CD4-positive, alpha-beta memory T cell (primary cell): ENCODE measurements around the gene NAALADL2. TPM values are rescaled to one million over a fixed set of nuclear protein-coding genes. Genes with fewer than 3 reads are reported as not detected.
"Not testable (repeated sequence)": the region's sequence is repeated elsewhere in the genome, so short reads cannot be mapped to it uniquely, and the experiment has no call there.

ENCODE experiments used
- CTCF ChIA-PET: fragments of 350-600 bp; sonication (Branson Sonifier 250); formaldehyde crosslinking; loops from one replicate; lab custom pipeline; 2021; ENCODE audit warnings: inconsistent platforms; ENCODE audit not compliant: partially characterized antibody; lab: Charles Lee
- POLR2A ChIA-PET: fragments of 350-600 bp; sonication (Branson Sonifier 250); formaldehyde crosslinking; loops from one replicate; lab custom pipeline; 2021; ENCODE audit not compliant: partially characterized antibody; lab: Charles Lee
- DNase-seq, 5 donors: peaks; one replicate each; pipeline versions ENCODE4 v3.0.0 to v3.0.0-alpha.2; 2020 to 2022; ENCODE audit warnings: mixed read lengths in 1 of 5
- H3K27ac ChIP-seq: one replicate; pipeline ENCODE4 v1.7.0; 2013; ENCODE audit warnings: low read depth, low read length
- H3K27me3 ChIP-seq: 2 replicates; pipeline ENCODE4 v1.7.0; 2013; ENCODE audit warnings: mild to moderate bottlenecking, low read length, moderate library complexity; ENCODE audit not compliant: insufficient read depth
- H3K36me3 ChIP-seq: 2 replicates; pipeline ENCODE4 v1.7.0; 2013; ENCODE audit warnings: mild to moderate bottlenecking, low read length, moderate library complexity; ENCODE audit not compliant: insufficient read depth
- H3K4me1 ChIP-seq: 2 replicates; pipeline ENCODE4 v1.7.0; 2013; ENCODE audit warnings: mild to moderate bottlenecking, low read length, moderate library complexity; ENCODE audit not compliant: insufficient read depth
- H3K4me3 ChIP-seq, 2 donors: one replicate each; pipeline ENCODE4 v1.7.0; 2013; ENCODE audit warnings: low read length in 2 of 2, mild to moderate bottlenecking in 1 of 2
- H3K9me3 ChIP-seq, 2 donors: one replicate each; pipeline ENCODE4 v1.7.0; 2013; ENCODE audit warnings: low read length in 2 of 2, control low read depth in 1 of 2; ENCODE audit not compliant: control insufficient read depth in 1 of 2
- H3K27ac Mint-ChIP-seq, 7 donors: one replicate each; pipeline ENCODE4 v1.8.0; 2020 to 2021; ENCODE audit warnings: mixed read lengths in 7 of 7, mild to moderate bottlenecking in 6 of 7, inconsistent platforms in 3 of 7, moderate library complexity in 3 of 7
- H3K27me3 Mint-ChIP-seq, 2 donors: one replicate each; pipeline ENCODE4 v1.8.0; 2020 to 2021; ENCODE audit warnings: mixed read lengths in 2 of 2
- H3K36me3 Mint-ChIP-seq, 2 donors: one replicate each; pipeline ENCODE4 v1.8.0; 2020 to 2021; ENCODE audit warnings: mixed read lengths in 2 of 2, inconsistent platforms in 1 of 2, mild to moderate bottlenecking in 1 of 2
- H3K4me1 Mint-ChIP-seq, 4 donors: one replicate each; pipeline ENCODE4 v1.8.0; 2020 to 2021; ENCODE audit warnings: mixed read lengths in 4 of 4, mild to moderate bottlenecking in 1 of 4
- H3K4me3 Mint-ChIP-seq, 8 donors: one replicate each; pipeline ENCODE4 v1.8.0; 2020 to 2021; ENCODE audit warnings: mixed read lengths in 8 of 8, mild to moderate bottlenecking in 7 of 8, moderate library complexity in 6 of 8, inconsistent platforms in 3 of 8
- H3K9me3 Mint-ChIP-seq, 8 donors: one replicate each; pipeline ENCODE4 v1.8.0; 2020 to 2021; ENCODE audit warnings: mixed read lengths in 8 of 8, mild to moderate bottlenecking in 5 of 8, inconsistent platforms in 3 of 8, moderate library complexity in 1 of 8
- intact Hi-C: fragments of 100-400 bp; cut with micrococcal nuclease; formaldehyde crosslinking; loops from one replicate; pipeline ENCODE4 v1.15.1; 2023
- polyA plus RNA-seq, 2 donors: library from polyadenylated mRNA; unstranded; fragments of 300-500 nt; fragmentation: Illumina TruSeq; gene quantifications; one replicate each; pipeline ENCODE4 v1.2.3, GENCODE V29; 2021
- total RNA-seq, 2 experiments: library from RNA; stranded (reverse); gene quantifications; one replicate each; pipeline ENCODE4 v1.2.3, GENCODE V29; 2021

NAALADL2 gene
- total and polyA plus RNA-seq, 4 experiments from 2014 or later: not detected

GRCh38 chr3:175453361-175453760 is 594.2 kb downstream of the NAALADL2 start:
- Histone ChIP-seq H3K36me3 (no peaks in the 10 kb centered on the region), H3K4me3 (no peak overlapping the region), H3K27ac (no peak overlapping the region), H3K9me3 (no peaks in the 10 kb centered on the region), H3K27me3 (no peaks in the 10 kb centered on the region), H3K4me1 (no peaks in the 10 kb centered on the region)
- H3K4me3 Mint-ChIP-seq: no peak overlapping the region
- ChIA-PET POLR2A (no interaction called here), CTCF (no interaction called here)
- H3K9me3 Mint-ChIP-seq: peaks cover 0 to 6% (median 3%) of the 10 kb centered on the region in 8 donors
- intact Hi-C loops: no loop called here
- H3K36me3 Mint-ChIP-seq: no peaks in the 10 kb centered on the region
- no peaks in the 10 kb centered on the region for H3K27me3 Mint-ChIP-seq
- no peak overlapping the region for H3K27ac Mint-ChIP-seq
- no peak for DNase-seq
- no peaks in the 10 kb centered on the region for H3K4me1 Mint-ChIP-seq

- intact Hi-C loops: no loop called here
- H3K36me3 Mint-ChIP-seq: no peaks in the 10 kb centered on the region
- H3K27me3 Mint-ChIP-seq: no peaks in the 10 kb centered on the region
- H3K9me3 ChIP-seq: no peaks in the 10 kb centered on the region
- no peaks in the 10 kb centered on the region for H3K4me1 Mint-ChIP-seq
- no peaks in the 10 kb centered on the region for H3K4me1 ChIP-seq
- H3K27ac ChIP-seq: no peak overlapping the region
- ChIA-PET POLR2A (no interaction called here), CTCF (no interaction called here)
- no peaks in the 10 kb centered on the region for H3K36me3 ChIP-seq
- H3K4me3 ChIP-seq: no peak overlapping the region
- peaks cover 3 to 11% (median 6%) of the 10 kb centered on the region in 8 donors for H3K9me3 Mint-ChIP-seq
- H3K27me3 ChIP-seq: no peaks in the 10 kb centered on the region
- H3K4me3 Mint-ChIP-seq: no peak overlapping the region
- no peak for DNase-seq
- H3K27ac Mint-ChIP-seq: no peak overlapping the region
Observed at GRCh38 chr3:175456466-175456865, 597.3 kb downstream of the NAALADL2 start.

DNA sequence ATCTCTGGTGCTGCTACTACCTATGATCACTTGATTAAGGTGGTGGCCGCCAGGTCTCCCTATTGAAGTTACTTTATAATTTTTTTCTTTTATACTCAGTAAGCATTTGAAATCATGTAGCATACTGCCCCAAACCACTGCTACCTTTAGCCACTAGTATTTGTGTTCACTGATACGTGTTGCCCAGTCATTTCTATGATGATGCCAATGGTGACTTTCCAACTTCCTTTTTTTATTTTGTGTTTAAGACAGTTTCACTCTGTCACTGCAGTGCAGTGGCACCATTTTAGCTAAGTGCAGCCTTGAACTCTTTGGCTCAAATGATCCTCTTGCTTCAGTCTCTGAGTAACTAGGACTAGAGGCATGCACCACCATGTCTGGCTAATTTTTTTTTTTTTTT is 598.2 kb downstream of the NAALADL2 start:
- peaks cover 3 to 16% (median 9%) of the 10 kb centered on the region in 8 donors for H3K9me3 Mint-ChIP-seq
- H3K27me3 Mint-ChIP-seq: no peaks in the 10 kb centered on the region
- no peaks in the 10 kb centered on the region for H3K36me3 Mint-ChIP-seq
- no peak for DNase-seq
- H3K27ac ChIP-seq: no peak overlapping the region
- no peak overlapping the region for H3K4me3 Mint-ChIP-seq
- no peaks in the 10 kb centered on the region for H3K4me1 ChIP-seq
- no peaks in the 10 kb centered on the region for H3K9me3 ChIP-seq
- no peak overlapping the region for H3K4me3 ChIP-seq
- ChIA-PET POLR2A (no interaction called here), CTCF (no interaction called here)
- H3K4me1 Mint-ChIP-seq: no peaks in the 10 kb centered on the region
- intact Hi-C loops: no loop called here
- H3K27ac Mint-ChIP-seq: no peak overlapping the region
- no peaks in the 10 kb centered on the region for H3K27me3 ChIP-seq
- no peaks in the 10 kb centered on the region for H3K36me3 ChIP-seq

DNA sequence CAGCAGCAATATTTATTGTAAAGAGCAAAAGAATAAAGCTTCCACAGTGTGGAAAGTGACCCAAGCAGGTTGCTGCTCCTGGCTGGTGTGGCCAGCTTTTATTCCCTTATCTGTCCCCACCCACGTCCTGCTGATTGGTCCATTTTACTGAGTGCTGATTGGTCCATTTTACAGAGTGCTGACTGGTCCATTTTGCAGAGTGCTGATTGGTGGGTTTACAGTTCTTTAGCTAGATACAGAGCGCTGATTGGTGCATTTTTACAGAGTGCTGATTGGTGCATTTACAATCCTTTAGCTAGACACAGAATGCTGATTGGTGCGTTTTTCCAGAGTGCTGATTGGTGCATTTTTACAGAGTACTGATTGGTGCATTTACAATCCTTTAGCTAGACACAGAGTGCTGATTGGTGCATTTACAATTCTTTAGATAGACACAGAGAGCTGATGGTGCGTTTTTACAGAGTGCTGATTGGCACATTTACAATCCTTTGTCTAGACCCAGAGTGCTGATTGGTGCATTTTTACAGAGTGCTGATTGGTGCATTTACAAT is 601.8 kb downstream of the NAALADL2 start:
- POLR2A ChIA-PET, H3K27me3 ChIP-seq, CTCF ChIA-PET, H3K27ac ChIP-seq, H3K4me1 Mint-ChIP-seq, H3K36me3 Mint-ChIP-seq, H3K4me1 ChIP-seq, H3K27ac Mint-ChIP-seq, DNase-seq, H3K4me3 Mint-ChIP-seq, H3K4me3 ChIP-seq, H3K9me3 ChIP-seq, H3K36me3 ChIP-seq, intact Hi-C loops, H3K27me3 Mint-ChIP-seq: not testable (repeated sequence)
- H3K9me3 Mint-ChIP-seq: peaks cover 3 to 18% (median 7%) of the 10 kb centered on the region in 8 donors

GRCh38 chr3:175464362-175464761 is 605.2 kb downstream of the NAALADL2 start:
- no peaks in the 10 kb centered on the region for H3K27me3 ChIP-seq
- intact Hi-C loops: no loop called here
- no peak for DNase-seq
- ChIA-PET POLR2A (no interaction called here), CTCF (no interaction called here)
- no peaks in the 10 kb centered on the region for H3K36me3 Mint-ChIP-seq
- no peaks in the 10 kb centered on the region for H3K9me3 ChIP-seq
- H3K4me1 Mint-ChIP-seq: no peaks in the 10 kb centered on the region
- H3K27me3 Mint-ChIP-seq: no peaks in the 10 kb centered on the region
- no peak overlapping the region for H3K4me3 ChIP-seq
- no peak overlapping the region for H3K27ac Mint-ChIP-seq
- peaks cover 0 to 16% (median 5%) of the 10 kb centered on the region in 8 donors for H3K9me3 Mint-ChIP-seq
- H3K4me3 Mint-ChIP-seq: no peak overlapping the region
- no peaks in the 10 kb centered on the region for H3K36me3 ChIP-seq
- no peak overlapping the region for H3K27ac ChIP-seq
- no peaks in the 10 kb centered on the region for H3K4me1 ChIP-seq

DNA sequence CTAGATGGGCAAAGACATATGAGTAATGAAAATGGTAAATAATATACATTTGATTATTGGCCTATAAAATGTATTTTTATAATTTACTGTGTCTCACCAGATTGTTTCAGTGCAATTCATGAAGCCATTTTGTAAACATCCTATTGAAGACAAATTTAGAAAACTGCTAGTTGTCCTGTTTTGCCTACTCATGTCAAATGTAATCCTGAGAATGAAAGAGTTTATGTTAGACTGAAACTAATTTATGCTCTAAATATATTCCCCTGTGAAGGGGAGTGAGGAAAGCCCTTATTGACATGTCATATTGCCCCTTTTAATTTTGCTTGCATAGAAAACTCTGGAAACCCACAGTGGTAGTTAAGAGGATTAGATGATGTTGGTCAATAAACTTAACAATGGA is 610.0 kb downstream of the NAALADL2 start:
- no peaks in the 10 kb centered on the region for H3K27me3 Mint-ChIP-seq
- H3K4me3 ChIP-seq: no peak overlapping the region
- H3K4me3 Mint-ChIP-seq: no peak overlapping the region
- H3K9me3 ChIP-seq: no peaks in the 10 kb centered on the region
- no peaks in the 10 kb centered on the region for H3K4me1 ChIP-seq
- no peaks in the 10 kb centered on the region for H3K27me3 ChIP-seq
- no peaks in the 10 kb centered on the region for H3K36me3 Mint-ChIP-seq
- ChIA-PET POLR2A (no interaction called here), CTCF (no interaction called here)
- H3K27ac ChIP-seq: no peak overlapping the region
- intact Hi-C loops: no loop called here
- DNase-seq: no peak
- H3K4me1 Mint-ChIP-seq: no peaks in the 10 kb centered on the region
- H3K9me3 Mint-ChIP-seq: peaks cover 0 to 3% (median 0%) of the 10 kb centered on the region in 8 donors
- no peaks in the 10 kb centered on the region for H3K36me3 ChIP-seq
- no peak overlapping the region for H3K27ac Mint-ChIP-seq

DNA sequence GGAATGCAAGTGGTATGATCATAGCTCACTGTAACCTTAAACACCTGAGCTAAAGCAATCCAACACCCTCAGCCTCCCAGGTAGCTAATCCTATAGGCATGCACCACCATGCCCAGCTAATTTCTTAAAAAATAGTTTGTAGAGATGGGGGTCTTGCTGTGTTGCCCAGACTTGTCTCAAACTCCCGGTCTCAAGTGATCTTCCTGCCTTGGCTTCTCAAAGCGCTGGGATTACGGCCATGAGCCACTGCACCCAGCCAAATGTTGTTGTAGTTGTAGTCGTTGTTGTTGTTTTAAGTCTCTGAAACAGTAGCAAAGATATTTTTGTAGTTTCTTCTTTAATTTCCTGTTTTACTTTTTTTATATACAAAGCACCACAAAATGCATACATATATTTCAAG is 616.6 kb downstream of the NAALADL2 start:
- peaks cover 0 to 4% of the 10 kb centered on the region in 2 donors for H3K9me3 ChIP-seq
- no peaks in the 10 kb centered on the region for H3K36me3 ChIP-seq
- peaks cover 0 to 4% (median 2%) of the 10 kb centered on the region in 8 donors for H3K9me3 Mint-ChIP-seq
- H3K4me3 Mint-ChIP-seq: no peak overlapping the region
- H3K27ac ChIP-seq: no peak overlapping the region
- no peaks in the 10 kb centered on the region for H3K36me3 Mint-ChIP-seq
- no peaks in the 10 kb centered on the region for H3K27me3 Mint-ChIP-seq
- no peaks in the 10 kb centered on the region for H3K27me3 ChIP-seq
- ChIA-PET POLR2A (no interaction called here), CTCF (no interaction called here)
- no peak overlapping the region for H3K4me3 ChIP-seq
- intact Hi-C loops: no loop called here
- H3K4me1 Mint-ChIP-seq: no peaks in the 10 kb centered on the region
- H3K4me1 ChIP-seq: no peaks in the 10 kb centered on the region
- H3K27ac Mint-ChIP-seq: no peak overlapping the region
- no peak for DNase-seq

- CTCF ChIA-PET: no interaction called here
- POLR2A ChIA-PET: no interaction called here
- no peak for DNase-seq
Observed at GRCh38 chr3:175476489-175476888, 617.4 kb downstream of the NAALADL2 start.

More at GRCh38 chr3:175476489-175476888, 617.4 kb downstream of the NAALADL2 start:
- intact Hi-C loops: no loop called here
- Mint-ChIP-seq H3K36me3 (no peaks in the 10 kb centered on the region), H3K27ac (no peak overlapping the region), H3K4me3 (no peak overlapping the region), H3K27me3 (no peaks in the 10 kb centered on the region), H3K9me3 (peaks cover 0 to 4% (median 2%) of the 10 kb centered on the region in 8 donors), H3K4me1 (no peaks in the 10 kb centered on the region)
- H3K9me3 ChIP-seq: peaks cover 0 to 4% of the 10 kb centered on the region in 2 donors
- H3K36me3 ChIP-seq: no peaks in the 10 kb centered on the region
- no peaks in the 10 kb centered on the region for H3K4me1 ChIP-seq
- H3K27me3 ChIP-seq: no peaks in the 10 kb centered on the region
- no peak overlapping the region for H3K27ac ChIP-seq
- H3K4me3 ChIP-seq: no peak overlapping the region
